GM19467 (cell line): ENCODE measurements around the gene ZNF273.

Experiments
- ATAC-seq: cut with Tn5 transposase; IDR thresholded peaks from one replicate; pipeline ENCODE4 v1.9.1; 2021; ENCODE audit warnings: mild to moderate bottlenecking, moderate library complexity; ENCODE audit not compliant: unreplicated experiment

The ZNF273 gene

GRCh38 chr7:64876792-64877713 lies 26.0 kb upstream of the ZNF273 start:
- ATAC-seq: no peak

- no peak for ATAC-seq
Observed at GRCh38 chr7:64877714-64878610, 25.1 kb upstream of the ZNF273 start.

- ATAC-seq: no peak
Observed at GRCh38 chr7:64878684-64879083, 24.4 kb upstream of the ZNF273 start.

- ATAC-seq: no peak
Observed at GRCh38 chr7:64879086-64879730, 23.9 kb upstream of the ZNF273 start.

- no peak for ATAC-seq
Observed at GRCh38 chr7:64879800-64880199, 23.3 kb upstream of the ZNF273 start.

- no peak for ATAC-seq
Observed at GRCh38 chr7:64880322-64881297, 22.5 kb upstream of the ZNF273 start.

- ATAC-seq: no peak
Observed at GRCh38 chr7:64881461-64882287, 21.4 kb upstream of the ZNF273 start.

- ATAC-seq: no peak
Observed at GRCh38 chr7:64882341-64883112, 20.5 kb upstream of the ZNF273 start.

- ATAC-seq: no peak
Observed at GRCh38 chr7:64883113-64883905, 19.8 kb upstream of the ZNF273 start.

GRCh38 chr7:64884085-64884912 lies 18.8 kb upstream of the ZNF273 start:
- no peak for ATAC-seq

GRCh38 chr7:64884913-64885370 lies 18.1 kb upstream of the ZNF273 start:
- ATAC-seq: no peak

GRCh38 chr7:64885520-64886240 lies 17.4 kb upstream of the ZNF273 start:
- ATAC-seq: no peak

- no peak for ATAC-seq
Observed at GRCh38 chr7:64886956-64887545, 16.0 kb upstream of the ZNF273 start.

GRCh38 chr7:64887756-64888508 lies 15.1 kb upstream of the ZNF273 start:
- ATAC-seq: no peak

- ATAC-seq: no peak
Observed at GRCh38 chr7:64888561-64888900, 14.5 kb upstream of the ZNF273 start.
